H1 (cell line): Measurements from ENCODE around the gene TNIK. TPM values are rescaled to one million over a fixed set of nuclear protein-coding genes. Genes with fewer than 3 reads are reported as not detected.

Experiments used
- CTCF ChIA-PET: fragments of 300-600 bp; sonication (Branson Sonifier 250); formaldehyde crosslinking; loops from one replicate; lab custom pipeline; 2021; ENCODE audit not compliant: partially characterized antibody; lab: Charles Lee
- POLR2A ChIA-PET: fragments of 300-600 bp; sonication (Branson Sonifier 250); formaldehyde crosslinking; loops from one replicate; lab custom pipeline; 2021; ENCODE audit warnings: inconsistent platforms; ENCODE audit not compliant: partially characterized antibody; lab: Charles Lee
- DNase-seq, 2 experiments: peaks; one replicate each; pipeline versions ENCODE4 v3.0.0 to v3.0.0-alpha.2; 2010 to 2022; ENCODE audit warnings: low spot score in 2 of 2, low read depth in 1 of 2, mixed read lengths in 1 of 2
- FAIRE-seq: peaks from 2 replicates; lab custom pipeline; 2011; peaks lifted over from hg19 to GRCh38; lab: Jason Lieb, UNC
- H2AFZ ChIP-seq: 2 replicates; pipeline ENCODE4 v1.8.1; 2012; ENCODE audit warnings: low read length, inconsistent platforms
- H2AK5ac ChIP-seq: 2 replicates; pipeline ENCODE4 v1.6.1; 2013; ENCODE audit warnings: low read depth, low read length
- H2BK120ac ChIP-seq: replicated peaks from 2 replicates; pipeline ENCODE3; 2013; ENCODE audit warnings: low read depth, low read length, inconsistent platforms
- H2BK12ac ChIP-seq: 2 replicates; pipeline ENCODE4 v1.6.1; 2013; ENCODE audit warnings: low read depth, low read length
- H2BK15ac ChIP-seq: 2 replicates; pipeline ENCODE4 v1.6.1; 2013; ENCODE audit warnings: low read length
- H2BK20ac ChIP-seq: 2 replicates; pipeline ENCODE4 v1.6.1; 2013; ENCODE audit warnings: low read length
- H2BK5ac ChIP-seq: 2 replicates; pipeline ENCODE4 v1.6.1; 2013; ENCODE audit warnings: low read depth, low read length
- H3K14ac ChIP-seq: 2 replicates; pipeline ENCODE4 v1.6.1; 2013; ENCODE audit warnings: inconsistent platforms; ENCODE audit not compliant: insufficient read length
- H3K18ac ChIP-seq: 2 replicates; pipeline ENCODE4 v1.6.1; 2013; ENCODE audit warnings: low read length; ENCODE audit errors: extremely low read depth
- H3K23ac ChIP-seq: 2 replicates; pipeline ENCODE4 v1.6.1; 2013; ENCODE audit warnings: inconsistent platforms; ENCODE audit not compliant: insufficient read length
- H3K23me2 ChIP-seq: 2 replicates; pipeline ENCODE4 v1.6.1; 2013; ENCODE audit warnings: low read depth, low read length
- H3K27ac ChIP-seq: 2 replicates; pipeline ENCODE4 v1.6.1; 2011; ENCODE audit warnings: low read depth, low read length, inconsistent platforms
- H3K27me3 ChIP-seq, 4 experiments: replicated peaks in 1 of 4; 1 replicate in 1 of 4; 2 replicates in 3 of 4; pipeline versions ENCODE4 v1.6.1 to v1.8.1; 2011 to 2013; ENCODE audit warnings: low read length in 3 of 4, mild to moderate bottlenecking in 3 of 4, inconsistent platforms in 2 of 4, mixed read lengths in 2 of 4, moderate library complexity in 1 of 4; ENCODE audit not compliant: control insufficient read depth in 3 of 4, insufficient read depth in 3 of 4; ENCODE audit errors: extremely low read depth in 1 of 4
- H3K36me3 ChIP-seq, 4 experiments: 2 replicates each; pipeline versions ENCODE4 v1.6.1 to v1.8.1; 2011 to 2013; ENCODE audit warnings: mild to moderate bottlenecking in 4 of 4, low read length in 3 of 4, moderate library complexity in 2 of 4, control low read depth in 1 of 4, inconsistent platforms in 1 of 4; ENCODE audit not compliant: insufficient read depth in 4 of 4, control insufficient read depth in 2 of 4
- H3K4ac ChIP-seq: replicated peaks from 2 replicates; pipeline ENCODE3; 2013; ENCODE audit warnings: low read length, low read depth, mixed read lengths, inconsistent platforms; ENCODE audit not compliant: insufficient read length
- H3K4me1 ChIP-seq, 4 experiments: replicated peaks in 1 of 4; 1 replicate in 1 of 4; 2 replicates in 3 of 4; pipeline versions ENCODE4 v1.6.1 to v1.8.1; 2011 to 2013; ENCODE audit warnings: low read length in 3 of 4, inconsistent platforms in 2 of 4, mixed read lengths in 1 of 4; ENCODE audit not compliant: insufficient read depth in 4 of 4, control insufficient read depth in 3 of 4
- H3K4me2 ChIP-seq, 2 experiments: 2 replicates each; pipeline versions ENCODE4 v1.6.1 to v1.8.1; 2011 to 2013; ENCODE audit warnings: low read depth in 2 of 2, low read length in 2 of 2, control low read depth in 1 of 2, inconsistent platforms in 1 of 2, mild to moderate bottlenecking in 1 of 2; ENCODE audit not compliant: insufficient read depth in 1 of 2
- H3K4me3 ChIP-seq, 4 experiments: fragments of 200-600, 300-600 bp in 1 of 4; sonication (generic), shearing (Covaris generic), sonication (Bioruptor Twin) in 1 of 4; 2 replicates each; pipeline versions ENCODE4 v1.5.1 to v1.8.1; 2011 to 2016; ENCODE audit warnings: low read length in 4 of 4, low read depth in 3 of 4, control low read depth in 2 of 4, inconsistent platforms in 2 of 4, mild to moderate bottlenecking in 2 of 4, mixed read lengths in 1 of 4, moderate library complexity in 1 of 4; ENCODE audit not compliant: insufficient read depth in 2 of 4; ENCODE audit errors: extremely low read depth in 1 of 4
- H3K56ac ChIP-seq: replicated peaks from 2 replicates; pipeline ENCODE3; 2013; ENCODE audit warnings: low read depth, mild to moderate bottlenecking, mixed read lengths, low read length, inconsistent platforms; ENCODE audit not compliant: insufficient read length
- H3K79me1 ChIP-seq: 2 replicates; pipeline ENCODE4 v1.6.1; 2013; ENCODE audit warnings: low read depth, low read length, control low read depth
- H3K79me2 ChIP-seq, 2 experiments: 2 replicates each; pipeline versions ENCODE4 v1.6.1 to v1.8.1; 2012 to 2013; ENCODE audit warnings: low read length in 2 of 2, mild to moderate bottlenecking in 2 of 2, inconsistent platforms in 1 of 2; ENCODE audit not compliant: insufficient read depth in 2 of 2, control insufficient read depth in 1 of 2
- H3K9ac ChIP-seq, 4 experiments: replicated peaks in 1 of 4; 1 replicate in 1 of 4; 2 replicates in 3 of 4; pipeline versions ENCODE4 v1.6.1 to v1.8.1; 2011 to 2013; ENCODE audit warnings: low read depth in 3 of 4, low read length in 3 of 4, control low read depth in 2 of 4, mild to moderate bottlenecking in 2 of 4, moderate library complexity in 2 of 4, inconsistent platforms in 1 of 4; ENCODE audit errors: extremely low read depth in 1 of 4
- H3K9me3 ChIP-seq, 2 experiments: 2 replicates each; pipeline versions ENCODE4 v1.6.1 to v1.8.1; 2012 to 2013; ENCODE audit warnings: mild to moderate bottlenecking in 2 of 2, moderate library complexity in 2 of 2, control low read depth in 1 of 2, inconsistent platforms in 1 of 2, low read depth in 1 of 2, low read length in 1 of 2, mixed read lengths in 1 of 2; ENCODE audit not compliant: insufficient read depth in 2 of 2
- H4K20me1 ChIP-seq, 2 experiments: replicated peaks in 1 of 2; 2 replicates each; pipeline versions ENCODE3 to v1.8.1; 2011 to 2013; ENCODE audit warnings: inconsistent platforms in 2 of 2, low read length in 2 of 2, mild to moderate bottlenecking in 1 of 2; ENCODE audit not compliant: insufficient read depth in 2 of 2, control insufficient read depth in 1 of 2
- H4K5ac ChIP-seq: 2 replicates; pipeline ENCODE4 v1.6.1; 2013; ENCODE audit warnings: low read length, low read depth, mixed read lengths, inconsistent platforms; ENCODE audit not compliant: insufficient read length
- H4K8ac ChIP-seq: 2 replicates; pipeline ENCODE4 v1.8.0; 2013; ENCODE audit warnings: mild to moderate bottlenecking, moderate library complexity, low read length, inconsistent platforms; ENCODE audit not compliant: insufficient read depth; ENCODE audit errors: extremely low read depth
- H4K91ac ChIP-seq: replicated peaks from 2 replicates; pipeline ENCODE3; 2013; ENCODE audit warnings: low read length, mixed read lengths, inconsistent platforms; ENCODE audit not compliant: insufficient read length
- BACH1 ChIP-seq: IDR thresholded peaks from 2 replicates; pipeline ENCODE4 v1.6.1; 2012; ENCODE audit warnings: low read length, improper control_type of control experiment
- CHD2 ChIP-seq: IDR thresholded peaks from 2 replicates; pipeline ENCODE4 v1.6.1; 2012; ENCODE audit warnings: low read length, improper control_type of control experiment
- EP300 ChIP-seq, 2 experiments: IDR thresholded peaks; 1 replicate in 1 of 2; 2 replicates in 1 of 2; pipeline ENCODE4 v1.6.1; 2011 to 2012; ENCODE audit warnings: low read depth in 2 of 2, low read length in 2 of 2, mild to moderate bottlenecking in 2 of 2, borderline replicate concordance in 1 of 2, inconsistent platforms in 1 of 2, moderate library complexity in 1 of 2
- GTF2F1 ChIP-seq: IDR thresholded peaks from 2 replicates; pipeline ENCODE4 v1.6.1; 2012; ENCODE audit warnings: low read depth, low read length, improper control_type of control experiment, borderline replicate concordance
- RFX5 ChIP-seq: IDR thresholded peaks from 2 replicates; pipeline ENCODE4 v1.6.1; 2011; ENCODE audit warnings: low read depth, low read length, improper control_type of control experiment, borderline replicate concordance
- SAP30 ChIP-seq: fragments of 300-600 bp; sonication (generic); IDR thresholded peaks from 2 replicates; pipeline ENCODE4 v1.7.1; 2012; ENCODE audit warnings: low read length, moderate library complexity, mild to moderate bottlenecking, inconsistent platforms; ENCODE audit not compliant: insufficient read depth, insufficient replicate concordance
- SIN3A ChIP-seq, 2 experiments: IDR thresholded peaks in 1 of 2; conservative IDR thresholded peaks in 1 of 2; 2 replicates each; pipeline ENCODE4 v1.6.1; 2011 to 2012; ENCODE audit warnings: low read length in 2 of 2, improper control_type of control experiment in 1 of 2, low read depth in 1 of 2, mild to moderate bottlenecking in 1 of 2
- TAF7 ChIP-seq: optimal IDR thresholded peaks from 2 replicates; pipeline ENCODE3; 2011; ENCODE audit warnings: low read depth, mild to moderate bottlenecking, inconsistent platforms, low read length, moderate library complexity, borderline replicate concordance
- WGBS, 2 experiments: shearing (Covaris generic) in 1 of 2; methylation state at CpG; one replicate each; pipeline versions ENCODE4 v1.1.6 to v1.1.7; 2013 to 2015; ENCODE audit warnings: low lambda C conversion rate in 2 of 2, mixed read lengths in 2 of 2, inconsistent platforms in 1 of 2, low coverage in 1 of 2, missing lambda C conversion rate in 1 of 2; ENCODE audit not compliant: insufficient replicate concordance in 2 of 2, insufficient coverage in 1 of 2, insufficient read length in 1 of 2; ENCODE audit errors: extremely low coverage in 1 of 2, missing lambda C conversion rate in 1 of 2; 5-methylcytosine and 5-hydroxymethylcytosine counted together
- polyA plus RNA-seq, 7 experiments: library from polyadenylated mRNA; depleted of rRNA in 3 of 7; stranded (reverse) in 5 of 7; unstranded in 2 of 7; fragments of >200 nt in 5 of 7; fragments of 200-250 nt in 2 of 7; gene quantifications; 1 replicate in 5 of 7; 2 replicates in 1 of 7; 4 replicates in 1 of 7; pipeline versions ENCODE4 v1.2.1 to v1.2.3, GENCODE V29; 2011 to 2013; ENCODE audit warnings: missing spikeins in 2 of 7, mixed read lengths in 2 of 7
- total RNA-seq: library from RNA; stranded (reverse); fragmentation: NEBNext Ultra II Directional; extraction: Animal tissue kit (Norgen Biotek cat#: 25700); gene quantifications from 2 replicates; pipeline ENCODE4 v1.2.1, GENCODE V29; 2021

TNIK gene
- total and polyA plus RNA-seq, 2 of the 8 experiments (the other 6 are each of a cell fraction or from before 2014, with no cell fraction given): 7.4 to 42.0 TPM

DNA sequence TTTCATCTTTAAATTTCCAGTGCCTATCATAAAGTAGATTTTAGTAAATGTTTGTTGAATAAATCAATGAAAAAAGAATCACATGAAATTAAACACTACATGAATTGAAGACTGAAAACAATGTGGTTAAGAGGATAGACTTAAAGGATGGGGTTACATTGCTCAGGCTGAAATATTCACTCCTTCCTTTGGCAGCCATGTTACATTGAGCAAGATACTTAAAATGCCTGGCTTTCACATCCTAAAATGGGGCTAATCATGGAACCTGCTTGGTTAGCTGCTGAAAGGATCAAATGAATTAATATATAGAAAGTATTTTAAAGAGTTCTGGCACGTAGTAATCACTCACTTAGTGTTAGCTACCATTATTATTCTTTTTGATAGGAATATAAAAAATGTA is 236.8 kb downstream of the TNIK start:
- Histone ChIP-seq H3K36me3 (peaks cover 0 to 4% (median 0%) of the 10 kb centered on the region in 4 experiments; a peak in 3 of 8 replicates), H3K14ac (no peak overlapping the region), H2AK5ac (no peak overlapping the region), H4K20me1 (no peaks in the 10 kb centered on the region), H2BK120ac (no peak overlapping the region), H3K18ac (no peak overlapping the region), H3K23ac (no peak overlapping the region), H2BK20ac (no peak overlapping the region), H2BK15ac (no peak overlapping the region), H2AFZ (no peak overlapping the region), H3K27me3 (no peaks in the 10 kb centered on the region), H4K5ac (no peak overlapping the region), H3K4me1 (no peaks in the 10 kb centered on the region), H3K4me2 (no peak overlapping the region), H4K91ac (no peak overlapping the region), H3K79me2 (no peaks in the 10 kb centered on the region), H3K23me2 (no peaks in the 10 kb centered on the region), H3K56ac (no peak overlapping the region), H3K9ac (no peak overlapping the region), H3K9me3 (no peaks in the 10 kb centered on the region), H3K79me1 (no peaks in the 10 kb centered on the region), H2BK5ac (no peak overlapping the region), H2BK12ac (no peak overlapping the region), H4K8ac (no peak overlapping the region), H3K27ac (no peak overlapping the region), H3K4me3 (no peak overlapping the region), H3K4ac (no peak overlapping the region)
- ChIA-PET CTCF (interaction anchor here (1.0 to 1.2 kb wide), 2 partner anchors 10 to 13 kb away, joined by 4 to 5 read pairs; no protein-coding TSS in a partner anchor), POLR2A (interaction anchor here (0.5 kb wide), 1 partner anchor 891 kb away, joined by 3 read pairs; no protein-coding TSS in a partner anchor)
- TF ChIP-seq BACH1 (no peak), SAP30 (no peak), SIN3A (conservative IDR thresholded peaks at IDR 0.05 in 1 of 2, IDR thresholded peaks at IDR 0.05 in 1 of 2; ENCODE audit: low read depth in 1 of 2, low read length in 2 of 2) (no peak), RFX5 (no peak), CHD2 (no peak), EP300 (IDR thresholded peaks at IDR 0.05; ENCODE audit: borderline replicate concordance in 1 of 2, low read depth in 2 of 2, low read length in 2 of 2) (no peak), TAF7 (no peak), GTF2F1 (no peak)
- DNase-seq (no peak), FAIRE-seq (no peak)
- WGBS, 2 experiments: 85% methylated on average over 1 of the region's 1 CpG; no CpG with 5 or more reads in 1 of the 2 experiments
